CD4-positive, alpha-beta T cell (primary cell): ENCODE data around the gene BCL2L1. TPM values are rescaled to one million over a fixed set of nuclear protein-coding genes. Genes with fewer than 3 reads are reported as not detected.

Experiments used
- ATAC-seq: fragments of 200-7000 bp; cut with Tn5 transposase; one replicate; pipeline ENCODE4 v1.10.0; 2022; ENCODE audit warnings: mild to moderate bottlenecking; ENCODE audit not compliant: poor library complexity
- CTCF ChIA-PET: fragments of 350-600 bp; sonication (Branson Sonifier 250); formaldehyde crosslinking; loops from one replicate; lab custom pipeline; 2021; ENCODE audit warnings: antibody characterized with exemption, inconsistent platforms; lab: Charles Lee
- POLR2A ChIA-PET: fragments of 350-600 bp; sonication (Branson Sonifier 250); formaldehyde crosslinking; loops from one replicate; lab custom pipeline; 2021; ENCODE audit warnings: antibody characterized with exemption, inconsistent platforms; lab: Charles Lee
- DNase-seq, 14 experiments: peaks; one replicate each; pipeline ENCODE4 v3.0.0-alpha.2; 2013 to 2020; ENCODE audit warnings: mixed read lengths in 2 of 14
- H3K27ac ChIP-seq, 2 donors: one replicate each; pipeline versions ENCODE4 v1.5.1 to v1.7.0; 2013; ENCODE audit warnings: low read length in 2 of 2, low read depth in 1 of 2, mild to moderate bottlenecking in 1 of 2
- H3K27me3 ChIP-seq, 2 experiments: 1 replicate in 1 of 2; 2 replicates in 1 of 2; pipeline versions ENCODE4 v1.6.1 to v1.7.0; 2013; ENCODE audit warnings: low read length in 2 of 2, control low read depth in 1 of 2, mild to moderate bottlenecking in 1 of 2, moderate library complexity in 1 of 2; ENCODE audit not compliant: insufficient read depth in 2 of 2, control insufficient read depth in 1 of 2
- H3K36me3 ChIP-seq: one replicate; pipeline ENCODE4 v1.6.1; 2013; ENCODE audit warnings: low read length, control low read depth; ENCODE audit not compliant: insufficient read depth
- H3K4me1 ChIP-seq: one replicate; pipeline ENCODE4 v1.6.1; 2013; ENCODE audit warnings: low read length, control low read depth; ENCODE audit not compliant: insufficient read depth
- H3K4me3 ChIP-seq: one replicate; pipeline ENCODE4 v1.5.1; 2013; ENCODE audit warnings: mild to moderate bottlenecking, low read length, moderate library complexity
- H3K9me3 ChIP-seq, 2 experiments: 1 replicate in 1 of 2; 2 replicates in 1 of 2; pipeline versions ENCODE4 v1.6.1 to v1.7.0; 2013; ENCODE audit warnings: low read length in 2 of 2, mild to moderate bottlenecking in 2 of 2, control low read depth in 1 of 2, moderate library complexity in 1 of 2; ENCODE audit not compliant: control insufficient read depth in 1 of 2, insufficient read depth in 1 of 2
- H3K27ac Mint-ChIP-seq: one replicate; pipeline ENCODE4 v1.8.0; 2020; ENCODE audit warnings: mixed read lengths
- H3K27me3 Mint-ChIP-seq: one replicate; pipeline ENCODE4 v1.8.0; 2021; ENCODE audit warnings: mixed read lengths
- H3K36me3 Mint-ChIP-seq: one replicate; pipeline ENCODE4 v1.8.0; 2021; ENCODE audit warnings: low read depth, mixed read lengths
- H3K4me1 Mint-ChIP-seq: one replicate; pipeline ENCODE4 v1.8.0; 2021; ENCODE audit warnings: low read depth, mixed read lengths
- H3K4me3 Mint-ChIP-seq: one replicate; pipeline ENCODE4 v1.8.0; 2020; ENCODE audit warnings: mild to moderate bottlenecking, mixed read lengths
- H3K9me3 Mint-ChIP-seq: one replicate; pipeline ENCODE4 v1.8.0; 2020; ENCODE audit warnings: mixed read lengths
- intact Hi-C, 2 experiments: fragments of 100-400 bp; cut with DNase I in 1 of 2; cut with micrococcal nuclease in 1 of 2; formaldehyde crosslinking; loops; one replicate each; pipeline versions ENCODE4 v1.15.1 to v1.9.0; 2023 to 2025; cut with DNase I, micrococcal nuclease
- total RNA-seq, 174 experiments: library from RNA in 2 of 174; stranded (reverse) in 2 of 174; gene quantifications; one replicate each; pipeline ENCODE4 v1.2.3 and lab custom pipeline; 2021 to 2026
- TF ChIP-seq, protein P1 (sequence below): fragments of 200-600 bp; IDR thresholded peaks from one replicate; pipeline ENCODE4 v1.8.0; 2022; ENCODE audit warnings: antibody characterized with exemption, mild to moderate bottlenecking

The BCL2L1 gene
- total RNA-seq, 2 experiments from 2014 or later = 11.8 to 11.9 TPM

DNA sequence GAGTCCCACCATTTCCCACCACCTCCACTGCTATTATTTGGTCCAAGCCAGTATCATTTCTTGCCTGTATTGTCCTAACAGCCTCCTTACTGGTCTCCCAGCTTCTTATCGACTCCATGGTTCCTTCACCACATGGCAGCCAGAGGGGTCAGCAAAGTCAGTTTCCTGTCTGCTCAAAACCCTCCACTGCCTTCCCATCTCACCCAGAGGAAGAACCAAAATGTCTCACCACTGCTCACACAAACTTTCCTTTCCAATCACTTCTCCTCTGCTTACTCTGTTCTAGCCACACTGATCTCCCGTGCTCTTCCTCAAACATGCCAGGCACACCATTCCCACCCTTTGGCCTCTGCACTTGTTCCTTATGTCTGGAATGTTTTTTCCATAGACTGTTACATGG, 39.7 kb downstream of the BCL2L1 start:
- peaks cover 81% of the 10 kb centered on the region for H3K4me1 ChIP-seq
- Mint-ChIP-seq H3K27me3 (no peaks in the 10 kb centered on the region), H3K9me3 (no peaks in the 10 kb centered on the region), H3K27ac (peak overlapping the region; percentile 35), H3K4me1 (peaks cover 87% of the 10 kb centered on the region), H3K4me3 (no peak overlapping the region), H3K36me3 (peaks cover 72% of the 10 kb centered on the region)
- H3K4me3 ChIP-seq = no peak overlapping the region
- ChIA-PET POLR2A (no interaction called here), CTCF (no interaction called here)
- H3K9me3 ChIP-seq = no peaks in the 10 kb centered on the region
- H3K27me3 ChIP-seq = no peaks in the 10 kb centered on the region
- no peak for ATAC-seq
- peaks cover 32% of the 10 kb centered on the region for H3K36me3 ChIP-seq
- TF ChIP-seq, protein P1, sequence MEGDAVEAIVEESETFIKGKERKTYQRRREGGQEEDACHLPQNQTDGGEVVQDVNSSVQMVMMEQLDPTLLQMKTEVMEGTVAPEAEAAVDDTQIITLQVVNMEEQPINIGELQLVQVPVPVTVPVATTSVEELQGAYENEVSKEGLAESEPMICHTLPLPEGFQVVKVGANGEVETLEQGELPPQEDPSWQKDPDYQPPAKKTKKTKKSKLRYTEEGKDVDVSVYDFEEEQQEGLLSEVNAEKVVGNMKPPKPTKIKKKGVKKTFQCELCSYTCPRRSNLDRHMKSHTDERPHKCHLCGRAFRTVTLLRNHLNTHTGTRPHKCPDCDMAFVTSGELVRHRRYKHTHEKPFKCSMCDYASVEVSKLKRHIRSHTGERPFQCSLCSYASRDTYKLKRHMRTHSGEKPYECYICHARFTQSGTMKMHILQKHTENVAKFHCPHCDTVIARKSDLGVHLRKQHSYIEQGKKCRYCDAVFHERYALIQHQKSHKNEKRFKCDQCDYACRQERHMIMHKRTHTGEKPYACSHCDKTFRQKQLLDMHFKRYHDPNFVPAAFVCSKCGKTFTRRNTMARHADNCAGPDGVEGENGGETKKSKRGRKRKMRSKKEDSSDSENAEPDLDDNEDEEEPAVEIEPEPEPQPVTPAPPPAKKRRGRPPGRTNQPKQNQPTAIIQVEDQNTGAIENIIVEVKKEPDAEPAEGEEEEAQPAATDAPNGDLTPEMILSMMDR = no peak
- intact Hi-C loops = no loop called here
- no peak for DNase-seq
- peak overlapping the region in 1 of 2 donors; percentile 30 for H3K27ac ChIP-seq

- Mint-ChIP-seq H3K36me3 (peaks cover 67% of the 10 kb centered on the region), H3K27me3 (no peaks in the 10 kb centered on the region), H3K27ac (peak overlapping the region; percentile 56), H3K9me3 (no peaks in the 10 kb centered on the region), H3K4me3 (no peak overlapping the region), H3K4me1 (peaks cover 92% of the 10 kb centered on the region)
- Histone ChIP-seq H3K36me3 (peaks cover 31% of the 10 kb centered on the region), H3K27me3 (no peaks in the 10 kb centered on the region), H3K27ac (peak overlapping the region in 1 of 2 donors; percentile 30), H3K9me3 (no peaks in the 10 kb centered on the region), H3K4me3 (no peak overlapping the region), H3K4me1 (peaks cover 86% of the 10 kb centered on the region)
- ChIA-PET POLR2A (no interaction called here), CTCF (no interaction called here)
- ATAC-seq = no peak
- intact Hi-C loops = no loop called here
- DNase-seq = no peak
- TF ChIP-seq, protein P1 = no peak
These were observed 40.3 kb downstream of the BCL2L1 start for GRCh38 chr20:31682352-31682751.

DNA sequence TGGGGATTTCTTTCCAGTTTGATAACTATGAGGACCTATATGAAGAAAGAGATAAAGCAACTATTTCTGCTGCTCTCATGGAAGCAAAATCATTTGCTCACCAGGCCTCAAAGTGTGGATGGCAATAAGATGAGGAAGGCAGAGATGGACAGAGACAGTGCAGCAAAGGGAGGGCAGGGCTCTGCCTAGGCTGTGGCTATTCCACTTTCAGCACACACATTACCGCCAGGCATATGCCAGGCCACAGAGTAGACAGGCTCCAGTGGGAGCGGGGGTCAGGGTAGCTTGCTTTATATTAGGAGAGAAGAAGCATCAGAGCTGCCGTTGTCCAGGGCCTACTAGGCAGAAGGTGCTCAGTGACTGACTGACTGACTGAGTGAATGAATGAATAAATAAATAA, 40.9 kb downstream of the BCL2L1 start:
- CTCF ChIA-PET = no interaction called here

More for the DNA sequence above, 40.9 kb downstream of the BCL2L1 start:
- intact Hi-C loops = no loop called here
- H3K4me1 Mint-ChIP-seq = peaks cover 94% of the 10 kb centered on the region
- peaks cover 26% of the 10 kb centered on the region for H3K36me3 ChIP-seq
- H3K9me3 ChIP-seq = no peaks in the 10 kb centered on the region
- peaks cover 92% of the 10 kb centered on the region for H3K4me1 ChIP-seq
- H3K36me3 Mint-ChIP-seq = peaks cover 61% of the 10 kb centered on the region
- no peaks in the 10 kb centered on the region for H3K27me3 ChIP-seq
- peak overlapping the region; percentile 56 for H3K27ac Mint-ChIP-seq
- H3K4me3 ChIP-seq = no peak overlapping the region
- no peak for DNase-seq
- no peak overlapping the region for H3K4me3 Mint-ChIP-seq
- ATAC-seq = no peak
- H3K27me3 Mint-ChIP-seq = no peaks in the 10 kb centered on the region
- TF ChIP-seq, protein P1 = no peak
- H3K9me3 Mint-ChIP-seq = no peaks in the 10 kb centered on the region
- no peak overlapping the region for H3K27ac ChIP-seq
- POLR2A ChIA-PET = no interaction called here
